ENCODE data around the gene CES3.

GRCh38 chr16:66918355-66918754 lies 42.7 kb upstream of the CES3 start:
- TF ChIP-seq CTCF (IDR thresholded peaks at IDR 0.05) (no peak), POLR2A (IDR thresholded peaks at IDR 0.05) (no peak)

Data from thyroid gland (tissue), 4 donors.